Endometrial microvascular endothelial cells (primary cell): ENCODE data around the gene SCAF11. TPM values are rescaled to one million over a fixed set of nuclear protein-coding genes. Genes with fewer than 3 reads are reported as not detected.

Experiments used
- in situ Hi-C: cut with HindIII; loops from 2 replicates; pipeline ENCODE4 v1.10.0; 2017; ENCODE audit warnings: low sequenced_read_pairs, low pct_unique_long_range_greater_than_20kb; ENCODE audit errors: inconsistent ontology term
- total RNA-seq: library from RNA; depleted of rRNA; stranded (reverse); fragments of >200 nt; gene quantifications from one replicate; pipeline ENCODE4 v1.2.3, GENCODE V29; 2015; ENCODE audit errors: inconsistent ontology term

The SCAF11 gene
- total RNA-seq, 1 donor from 2014 or later = 91.4 TPM

DNA sequence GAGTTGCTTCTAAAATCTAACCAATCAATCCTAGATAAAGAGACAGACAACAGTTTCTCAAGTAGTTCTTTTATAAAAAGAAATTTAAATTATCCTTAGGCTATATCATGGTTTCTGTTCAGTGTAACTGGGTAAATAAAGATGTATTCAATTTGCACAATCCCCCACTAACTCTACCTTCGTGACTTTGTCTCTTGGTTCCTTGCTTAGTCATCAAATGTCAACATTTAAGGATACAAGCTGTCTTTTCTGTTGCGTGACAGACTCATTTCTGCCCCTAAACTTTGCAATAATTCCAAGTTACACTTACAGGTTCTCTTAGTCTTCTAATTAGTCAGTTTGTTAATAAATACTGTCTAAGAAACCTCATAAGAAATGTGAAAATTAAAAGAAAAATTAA is 50.6 kb downstream of the SCAF11 start:
- in situ Hi-C loops = no loop called here

GRCh38 chr12:45938566-45938965 is 51.8 kb downstream of the SCAF11 start:
- in situ Hi-C loops = no loop called here

DNA sequence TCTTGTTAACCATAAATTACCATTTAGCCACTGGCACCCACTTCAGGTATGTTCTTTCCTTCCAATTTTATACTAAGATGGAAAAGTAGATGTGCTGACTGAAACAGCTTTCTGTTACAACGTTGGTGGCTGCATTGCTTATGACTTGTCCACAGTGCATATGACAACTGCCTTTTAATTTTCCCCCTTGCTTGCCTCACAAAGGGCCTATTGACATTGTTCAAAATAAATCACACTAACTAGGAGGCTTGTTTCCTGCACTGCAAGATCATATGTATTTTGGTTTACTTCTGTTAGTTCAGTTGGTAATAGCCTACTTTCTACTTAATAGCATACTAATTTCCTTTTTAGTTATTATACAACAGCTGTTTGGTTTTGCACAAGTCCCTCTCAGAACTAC is 55.4 kb downstream of the SCAF11 start:
- in situ Hi-C loops = no loop called here

DNA sequence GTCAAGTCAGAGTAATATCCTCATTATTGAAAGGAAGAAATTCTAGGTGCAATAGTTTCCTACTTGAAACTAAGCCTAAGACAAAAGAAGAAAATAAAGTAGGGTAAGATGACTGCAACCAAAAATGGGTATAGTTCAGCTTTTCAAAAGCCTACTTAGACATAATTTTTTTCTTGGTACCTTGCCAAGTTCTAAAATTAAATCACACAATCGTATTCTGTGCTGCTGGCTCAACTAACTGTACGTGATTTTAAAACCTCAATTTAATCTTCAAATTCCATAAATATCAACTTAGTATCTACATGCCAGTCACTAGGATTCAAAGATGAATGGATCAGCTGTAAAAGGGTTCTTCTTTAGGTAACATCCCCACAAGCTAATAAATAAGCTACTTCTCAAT is 56.9 kb downstream of the SCAF11 start:
- in situ Hi-C loops = no loop called here

DNA sequence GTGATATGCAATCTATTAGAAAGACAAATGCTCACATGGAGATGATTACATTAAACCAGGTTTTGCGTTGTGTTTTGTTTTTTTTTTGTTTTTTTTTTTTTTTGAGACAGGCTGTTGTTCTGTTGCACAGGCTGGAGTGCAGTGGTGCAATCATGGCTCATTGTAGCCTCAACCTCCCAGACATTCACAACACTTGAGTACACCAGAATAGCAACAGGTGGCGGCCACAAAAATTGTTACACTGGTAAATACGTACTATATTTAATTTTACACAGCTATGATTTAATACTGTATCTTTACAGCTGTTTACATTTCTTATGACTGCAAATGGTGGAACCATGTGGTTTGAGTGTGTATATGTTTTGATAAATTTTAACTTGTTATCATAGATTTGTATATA is 60.0 kb downstream of the SCAF11 start:
- in situ Hi-C loops = no loop called here

GRCh38 chr12:45928309-45928708 is 62.1 kb downstream of the SCAF11 start:
- in situ Hi-C loops = no loop called here

- in situ Hi-C loops = no loop called here
Measured at GRCh38 chr12:45918818-45919217, 71.6 kb downstream of the SCAF11 start.

GRCh38 chr12:45915405-45915804 is 75.0 kb downstream of the SCAF11 start:
- in situ Hi-C loops = no loop called here

DNA sequence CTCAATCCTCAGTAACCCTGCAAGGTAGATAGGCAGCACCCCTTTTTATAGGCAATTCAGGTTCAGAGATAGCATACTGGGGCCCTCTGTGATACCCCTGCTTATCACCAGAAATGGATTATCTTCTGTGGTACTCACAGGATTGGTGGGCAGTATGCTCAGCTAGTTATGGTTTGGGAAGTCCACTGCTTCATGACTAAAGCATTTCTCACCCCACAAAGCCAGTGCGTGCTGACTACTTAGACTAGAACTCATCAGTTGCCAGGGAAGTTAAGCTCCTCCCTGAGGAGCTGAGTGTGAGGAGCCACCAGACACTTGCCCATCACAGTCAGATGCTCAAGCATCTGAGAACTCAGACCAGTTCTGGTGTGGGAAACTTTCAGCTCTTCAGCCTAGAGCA is 76.3 kb downstream of the SCAF11 start:
- in situ Hi-C loops = no loop called here

- in situ Hi-C loops = no loop called here
Measured at GRCh38 chr12:45913631-45914030, 76.7 kb downstream of the SCAF11 start.

DNA sequence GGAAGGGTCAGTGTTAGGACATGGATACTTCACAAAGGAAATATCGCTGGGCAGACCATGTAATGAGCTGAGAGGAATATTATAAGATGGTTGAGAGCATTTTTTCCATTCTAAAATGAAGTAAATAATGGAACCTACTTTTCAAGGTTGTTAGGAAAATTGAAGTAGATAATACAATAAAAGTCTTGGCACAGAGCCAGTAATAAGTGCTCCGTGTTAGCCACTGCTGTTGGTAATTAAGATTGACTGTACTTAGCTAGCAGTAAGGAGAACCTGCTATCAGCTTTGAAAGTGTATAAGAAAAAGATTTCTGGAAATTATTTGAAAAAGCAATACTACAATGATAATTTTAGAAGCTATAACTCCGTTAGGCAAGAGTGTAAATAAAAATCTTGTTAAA is 77.6 kb downstream of the SCAF11 start:
- in situ Hi-C loops = no loop called here

DNA sequence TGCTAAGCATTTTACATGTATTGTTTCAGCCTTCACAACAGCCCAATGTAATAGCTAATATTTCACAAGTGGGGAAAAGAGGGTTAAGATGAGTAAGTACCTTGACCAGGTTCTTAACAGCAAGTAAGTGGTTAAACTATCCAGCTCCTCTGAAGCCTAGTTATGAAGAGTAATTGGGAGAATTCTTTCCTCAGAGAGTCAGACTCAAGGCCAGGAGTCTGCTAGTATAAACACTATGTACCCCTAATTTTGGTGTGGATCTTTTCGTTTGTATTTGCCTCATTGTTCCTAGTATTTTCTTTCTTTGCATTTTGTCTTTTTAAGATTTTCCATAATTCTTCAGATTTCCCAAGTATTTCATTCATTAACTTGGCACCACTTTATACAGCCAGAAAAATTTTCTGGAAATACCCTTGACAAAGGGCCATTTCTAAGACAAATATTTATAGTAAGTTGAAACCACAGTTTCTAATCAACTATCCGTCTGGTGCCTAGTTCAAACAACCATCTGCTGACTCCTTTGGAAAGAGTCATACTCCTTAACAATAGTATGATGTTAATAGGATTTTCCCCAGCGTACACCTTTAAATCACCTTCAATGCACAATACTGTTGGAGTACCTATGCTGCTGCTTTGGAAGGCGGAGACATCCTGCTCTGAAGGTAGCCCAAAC is 81.2 kb downstream of the SCAF11 start:
- in situ Hi-C loops = no loop called here

DNA sequence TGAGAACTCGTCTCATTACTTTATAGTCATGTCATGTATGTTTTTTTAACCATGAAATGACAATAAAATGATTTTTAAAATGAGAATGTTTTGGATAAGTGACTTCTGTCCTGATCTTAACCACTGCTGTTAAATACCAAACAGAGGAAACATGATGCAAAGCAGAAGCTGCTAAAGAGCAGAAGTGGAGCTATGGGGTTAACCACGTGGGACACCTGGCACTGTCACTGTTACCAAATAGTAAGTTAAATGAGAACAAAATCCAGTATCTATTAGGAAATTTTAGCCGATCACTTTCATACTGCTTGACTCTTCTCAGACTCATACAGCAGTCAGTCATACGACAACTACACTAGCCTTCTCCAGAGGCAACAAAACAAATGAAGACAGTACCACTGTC is 82.4 kb downstream of the SCAF11 start:
- in situ Hi-C loops = no loop called here

GRCh38 chr12:45898094-45898493 is 92.3 kb downstream of the SCAF11 start:
- in situ Hi-C loops = no loop called here

DNA sequence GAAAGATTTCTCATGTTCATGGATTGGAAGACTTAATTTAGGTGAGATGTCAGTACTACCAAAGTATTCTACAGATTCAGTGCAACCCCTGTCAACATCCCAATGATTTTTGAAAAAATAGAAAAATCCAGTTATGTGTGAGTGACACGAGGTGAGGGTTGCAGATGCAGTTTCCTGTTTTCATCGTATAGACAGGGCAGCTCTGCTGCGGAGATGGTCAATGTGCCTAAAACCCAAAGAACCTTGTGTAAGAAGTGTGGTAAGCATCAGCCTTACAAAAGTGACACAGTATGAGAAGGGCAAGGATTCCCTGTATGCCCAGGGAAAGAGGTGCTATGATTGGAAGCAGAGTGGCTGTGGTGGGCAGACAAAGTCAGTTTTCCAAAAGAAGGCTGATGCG is 94.4 kb downstream of the SCAF11 start:
- in situ Hi-C loops = no loop called here

GRCh38 chr12:45893240-45893639 is 97.1 kb downstream of the SCAF11 start:
- in situ Hi-C loops = no loop called here

GRCh38 chr12:45890276-45890675 is 100.1 kb downstream of the SCAF11 start:
- in situ Hi-C loops = no loop called here

DNA sequence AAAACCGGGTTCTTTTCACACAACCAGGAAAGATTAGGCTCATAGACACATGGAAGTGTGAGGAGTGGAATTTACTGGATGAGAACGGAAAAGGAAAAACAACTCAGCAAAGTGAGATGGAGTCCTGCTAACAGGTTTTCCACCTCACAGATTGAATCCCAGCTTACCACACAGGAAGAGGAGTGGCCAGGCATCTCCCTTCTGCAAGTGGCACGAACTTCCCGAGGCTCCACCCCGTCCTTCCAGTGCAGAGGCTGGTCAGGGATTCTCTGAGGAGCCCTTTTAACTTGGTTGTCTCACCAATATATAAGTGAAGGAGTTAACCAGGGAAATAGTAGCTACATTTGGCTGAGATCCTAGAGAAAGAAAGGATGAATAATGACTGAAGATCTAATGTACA is 102.8 kb downstream of the SCAF11 start:
- in situ Hi-C loops = no loop called here

DNA sequence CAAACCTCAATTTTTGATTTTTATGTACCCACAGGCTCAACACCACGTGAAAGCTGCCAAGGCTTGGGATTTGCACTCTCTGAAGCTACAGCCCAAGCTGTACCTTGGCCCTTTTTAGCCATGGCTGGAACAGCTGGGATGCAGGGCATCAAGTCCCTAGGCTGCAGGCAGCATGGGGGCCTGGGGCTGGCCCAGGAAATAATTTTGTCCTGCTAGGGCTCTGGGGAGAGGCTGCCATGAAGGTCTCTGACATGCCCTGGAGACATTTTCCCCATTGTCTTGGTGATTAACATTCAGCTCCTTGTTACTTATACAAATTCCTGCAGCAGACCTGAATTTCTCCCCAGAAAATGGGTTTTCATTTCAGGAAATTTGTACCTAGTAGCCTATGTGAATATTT is 103.7 kb downstream of the SCAF11 start:
- in situ Hi-C loops = no loop called here

DNA sequence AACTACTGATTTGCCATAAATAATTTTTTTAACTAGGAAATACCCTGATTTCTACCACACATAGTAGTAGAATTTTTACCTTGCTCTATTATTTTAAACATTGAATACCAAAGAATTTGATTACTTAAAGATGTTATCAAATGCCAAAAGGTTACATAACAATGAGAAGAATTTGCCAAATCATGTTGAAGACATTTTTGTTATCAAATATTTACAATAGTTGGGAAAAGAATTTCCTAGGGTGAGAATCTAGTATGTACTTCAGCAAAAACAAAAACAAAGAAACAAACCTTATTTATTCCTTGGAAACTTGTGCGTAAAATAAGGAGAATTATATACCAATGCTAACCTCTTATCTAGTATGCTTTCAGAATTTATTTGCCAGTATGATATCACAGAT is 107.2 kb downstream of the SCAF11 start:
- in situ Hi-C loops = no loop called here

DNA sequence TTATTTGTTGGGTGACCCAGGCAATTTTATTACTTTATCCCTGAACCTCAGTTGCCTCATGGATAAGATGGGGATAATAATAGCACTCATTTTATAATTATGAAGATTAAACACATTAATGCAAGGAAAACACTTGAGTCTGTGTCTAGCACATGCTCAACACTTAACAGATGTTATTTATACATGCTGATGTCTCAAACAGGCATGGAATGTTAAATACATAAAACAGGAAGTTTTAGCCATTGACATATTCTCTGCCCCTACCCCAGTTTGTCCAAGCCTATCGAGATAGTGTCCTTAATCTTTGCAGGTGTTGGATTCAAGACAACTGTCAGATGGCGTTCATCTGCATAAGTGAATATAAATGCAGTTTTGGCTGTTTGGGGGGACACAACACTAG is 109.8 kb downstream of the SCAF11 start:
- in situ Hi-C loops = no loop called here
